CD4-positive, alpha-beta T cell treated with Interleukin-21 for 1 hour (primary cell): Measurements from ENCODE around the gene B4GALNT2.
"Not testable (repeated sequence)": the region's sequence is repeated elsewhere in the genome, so short reads cannot be mapped to it uniquely, and the experiment has no call there.

Experiments
- DNase-seq: peaks from one replicate; pipeline ENCODE4 v3.0.0-alpha.2; 2020

B4GALNT2 gene

DNA sequence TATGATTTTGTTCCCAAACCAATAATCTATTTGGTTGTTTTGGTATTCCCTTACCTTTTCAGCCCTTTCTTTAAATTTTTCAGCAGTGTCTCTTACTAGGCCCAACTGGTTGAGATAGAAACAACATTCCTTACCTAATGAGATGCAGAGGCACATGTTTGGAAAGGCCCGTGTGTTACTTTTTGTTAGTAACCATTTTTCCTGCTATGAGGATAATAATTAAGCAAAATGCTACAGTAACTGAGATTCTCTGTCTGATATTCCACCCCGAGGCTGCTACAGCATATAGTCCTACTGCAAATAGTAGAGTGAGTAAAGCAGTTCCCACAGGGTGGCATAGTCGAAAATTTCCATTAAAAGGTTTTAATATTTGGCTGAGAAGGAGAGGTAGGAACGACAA lies 10.0 kb upstream of the B4GALNT2 start:
- DNase-seq = no peak

DNA sequence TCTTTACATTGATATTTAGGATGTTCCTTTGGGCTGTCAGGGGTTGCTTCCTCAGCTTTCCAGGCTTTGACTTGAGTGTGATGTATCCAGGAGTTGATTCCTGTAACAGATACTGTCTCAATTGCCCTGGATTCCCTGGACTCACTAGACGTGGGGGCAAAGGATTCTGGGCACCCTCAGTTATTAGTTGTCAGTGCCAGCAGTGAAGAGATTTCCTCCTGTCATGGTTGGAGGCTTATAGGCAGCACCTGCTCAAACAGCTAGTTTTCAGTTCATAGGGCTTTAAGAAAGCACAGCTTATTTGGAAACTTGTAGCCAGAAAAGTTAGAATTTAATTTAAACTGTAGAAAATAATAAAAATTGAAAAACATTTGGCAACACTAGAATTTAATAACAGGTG lies 9.5 kb upstream of the B4GALNT2 start:
- DNase-seq = no peak

DNA sequence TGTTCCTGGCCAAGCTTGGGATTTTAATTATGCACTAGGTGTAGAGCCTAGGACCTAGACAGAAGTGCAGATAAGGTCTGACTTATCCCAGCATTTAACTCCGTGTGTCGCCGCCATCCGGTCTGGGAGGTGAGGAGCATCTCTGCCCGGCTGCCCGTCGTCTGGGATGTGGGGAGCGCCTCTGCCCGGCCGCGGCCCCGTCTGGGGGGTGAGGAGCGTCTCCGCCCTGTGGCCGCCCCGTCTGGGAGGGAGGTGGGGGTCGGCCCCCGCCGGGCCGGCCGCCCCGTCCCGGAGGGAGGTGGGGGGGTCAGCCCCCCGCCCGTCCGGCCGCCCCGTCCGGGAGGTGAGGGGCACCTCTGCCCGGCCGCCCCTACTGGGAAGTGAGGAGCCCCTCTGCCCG lies 7.1 kb upstream of the B4GALNT2 start:
- no peak for DNase-seq

DNA sequence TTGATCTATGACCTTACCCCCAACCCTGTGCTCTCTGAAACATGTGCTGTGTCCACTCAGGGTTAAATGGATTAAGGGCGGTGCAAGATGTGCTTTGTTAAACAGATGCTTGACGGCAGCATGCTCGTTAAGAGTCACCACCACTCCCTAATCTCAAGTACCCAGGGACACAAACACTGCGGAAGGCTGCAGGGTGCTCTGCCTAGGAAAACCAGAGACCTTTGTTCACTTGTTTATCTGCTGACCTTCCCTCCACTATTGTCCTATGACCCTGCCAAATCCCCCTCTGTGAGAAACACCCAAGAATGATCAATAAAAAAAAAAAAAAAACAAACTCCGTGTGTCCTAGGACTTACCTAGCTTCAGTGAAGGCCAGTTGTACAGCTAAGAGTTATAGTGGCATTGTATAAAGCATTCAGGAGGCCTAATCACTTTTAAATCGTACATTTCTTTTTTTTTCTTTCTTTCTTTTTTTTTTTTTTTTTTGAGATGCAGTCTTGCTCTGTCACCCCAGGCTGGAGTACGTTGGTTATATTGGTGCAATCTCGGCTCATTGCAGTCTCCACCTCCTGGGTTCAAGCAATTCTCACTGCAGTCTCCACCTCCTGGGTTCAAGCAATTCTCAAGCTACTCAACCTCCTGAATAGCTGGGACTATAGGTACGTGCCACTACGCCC lies 6.2 kb upstream of the B4GALNT2 start:
- DNase-seq = not testable (repeated sequence)

DNA sequence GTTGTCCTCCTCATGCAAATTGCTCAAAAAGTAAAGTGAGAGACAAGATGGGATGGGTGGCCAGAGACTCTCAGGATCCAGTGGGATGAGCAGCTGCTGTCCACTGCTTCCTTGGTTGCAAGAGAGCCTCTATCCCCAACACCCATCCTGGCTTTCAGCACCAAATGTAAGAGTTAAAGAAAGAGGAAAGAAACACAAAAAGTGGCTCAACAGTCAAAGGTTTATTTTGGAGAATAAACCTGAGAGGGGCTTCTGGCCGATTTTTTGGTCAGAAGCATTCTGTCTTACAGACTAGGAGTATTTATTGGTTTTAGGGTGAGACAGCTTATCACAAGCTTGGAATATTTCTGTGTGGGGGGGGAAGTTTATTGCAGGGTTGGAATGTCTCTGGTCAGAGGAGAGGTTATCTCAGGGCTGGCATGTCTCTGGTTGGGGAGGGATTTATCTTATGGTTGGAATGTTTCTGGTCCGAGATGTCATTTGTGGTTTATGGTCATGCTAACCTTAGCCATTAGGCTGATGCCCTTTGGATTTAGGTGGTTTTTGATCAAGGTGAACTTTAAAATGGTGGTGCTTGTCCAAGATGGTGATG lies 3.1 kb upstream of the B4GALNT2 start:
- DNase-seq = not testable (repeated sequence)

DNA sequence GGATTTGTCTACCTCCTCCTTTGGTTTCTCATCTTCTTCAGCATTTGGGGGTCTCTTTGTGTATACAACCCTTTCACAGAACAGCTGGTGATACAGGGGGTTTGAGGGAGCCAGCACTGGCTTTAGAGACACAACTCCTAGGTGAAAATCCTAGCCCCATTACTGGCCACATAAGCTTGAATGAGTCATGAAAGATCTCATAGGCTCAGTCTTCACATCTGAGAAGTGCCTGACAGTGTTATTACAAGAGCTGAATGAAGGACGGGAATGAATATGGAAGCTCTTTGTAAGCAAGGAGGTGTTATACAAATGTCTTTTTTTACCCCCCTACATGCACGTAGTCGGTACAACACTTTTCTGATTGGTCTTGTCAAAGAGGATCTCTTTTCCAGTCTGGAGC lies 1.7 kb upstream of the B4GALNT2 start:
- no peak for DNase-seq

DNA sequence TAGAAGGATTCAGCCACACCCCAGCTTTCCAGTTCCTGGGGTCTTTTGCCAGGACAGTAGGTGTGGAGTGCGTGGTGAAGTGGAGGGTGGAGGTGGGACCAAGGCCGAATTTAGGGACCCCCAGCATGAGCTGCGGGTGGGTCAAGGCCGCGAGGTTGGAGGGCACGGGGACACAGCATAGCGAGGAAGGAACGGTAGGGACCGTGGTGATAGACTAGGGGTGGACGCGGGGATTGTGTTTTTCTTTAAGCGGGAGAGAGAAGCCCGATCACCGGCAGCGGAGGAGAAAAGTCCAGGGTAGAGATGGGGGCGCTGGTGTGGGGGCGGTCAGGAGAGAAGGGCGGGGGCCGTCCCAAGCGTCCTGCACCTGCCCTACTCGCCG lies 261 bp upstream of the B4GALNT2 start:
- no peak for DNase-seq

DNA sequence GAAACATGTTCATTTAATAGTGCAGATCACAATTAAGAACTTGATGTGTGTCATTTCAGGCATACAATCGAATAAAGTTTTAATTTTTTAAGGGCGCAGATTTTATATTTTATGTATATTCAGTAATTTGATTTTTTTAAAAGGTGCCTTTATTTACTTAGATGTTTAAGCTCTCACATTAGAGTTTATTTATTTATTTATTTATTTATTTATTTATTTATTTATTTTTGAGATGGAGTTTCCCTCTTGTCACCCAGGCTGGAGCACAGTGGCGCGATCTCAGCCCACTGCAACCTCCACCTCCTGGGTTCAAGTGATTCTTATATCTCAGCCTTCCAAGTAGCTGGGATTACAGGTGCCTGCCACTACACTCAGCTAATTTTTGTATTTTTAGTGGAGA lies 3.8 kb downstream of the B4GALNT2 start:
- no peak for DNase-seq

DNA sequence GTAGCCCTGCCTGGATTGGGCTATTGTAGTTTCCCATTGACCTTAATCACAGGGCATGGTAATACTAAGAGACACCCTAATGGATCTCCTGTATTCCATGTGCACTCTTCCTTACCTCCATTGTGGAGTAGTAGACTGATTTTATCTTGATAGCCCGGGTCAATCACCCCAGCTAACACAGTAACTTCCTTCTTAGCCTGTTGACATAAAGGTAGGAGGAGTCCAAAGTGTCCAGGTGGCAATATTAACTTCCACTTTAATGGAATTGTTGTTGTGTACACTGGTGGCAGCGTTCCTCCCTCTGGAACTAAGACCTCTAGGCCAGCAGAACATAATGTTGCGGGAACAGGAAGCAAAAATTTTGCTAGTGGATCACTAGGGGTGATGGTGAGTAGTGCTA lies 13.1 kb downstream of the B4GALNT2 start:
- DNase-seq = not testable (repeated sequence)

DNA sequence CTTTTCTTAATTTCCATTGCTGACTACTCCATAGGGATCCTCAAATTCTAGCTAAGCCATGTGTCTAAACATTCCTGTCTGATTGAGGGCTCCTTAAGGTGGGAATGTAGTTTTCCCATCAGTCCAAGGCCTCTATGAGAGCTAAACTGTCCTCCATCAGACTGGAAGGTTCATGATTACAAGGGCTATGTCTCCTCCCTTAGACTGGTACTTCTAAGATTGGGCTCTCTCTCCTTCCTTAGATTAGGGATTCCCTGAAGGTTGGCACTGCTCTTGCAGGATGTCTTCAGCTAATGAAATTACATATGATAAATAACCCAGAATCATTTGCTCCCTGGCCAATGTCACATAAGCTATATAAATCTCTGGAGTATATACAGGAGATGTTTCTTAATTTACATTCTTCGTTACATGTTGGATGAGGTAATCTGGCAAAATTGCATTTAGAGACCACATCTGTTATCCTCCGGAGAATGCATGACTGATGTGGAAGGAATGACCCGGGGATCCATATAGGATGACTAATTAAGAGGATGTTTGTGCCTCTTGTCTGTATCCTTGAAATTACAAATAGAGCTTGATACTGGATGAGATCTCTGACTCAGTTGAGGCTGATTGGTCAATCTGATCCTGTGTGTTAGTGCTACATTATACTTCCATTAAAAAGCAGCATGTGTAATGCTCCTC lies 14.2 kb downstream of the B4GALNT2 start:
- no peak for DNase-seq

DNA sequence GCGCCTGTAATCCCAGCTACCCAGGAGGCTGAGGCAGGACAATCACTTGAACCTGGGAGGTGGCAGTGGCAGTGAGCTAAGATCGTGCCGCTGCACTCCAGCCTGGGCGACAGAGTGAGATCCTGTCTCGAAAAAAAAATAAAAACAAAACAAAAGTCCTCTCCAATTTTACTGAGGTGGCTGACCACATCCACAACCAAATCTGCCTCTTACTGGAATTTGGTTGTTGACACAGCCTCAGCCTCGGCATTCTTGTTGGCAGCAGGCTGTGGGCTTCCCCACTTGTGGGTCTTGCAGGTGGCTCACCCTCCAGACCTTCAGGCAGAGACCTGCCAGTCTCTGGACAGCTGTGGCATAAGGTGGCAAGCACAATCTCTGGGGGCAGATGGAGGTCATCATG lies 15.6 kb downstream of the B4GALNT2 start:
- no peak for DNase-seq

DNA sequence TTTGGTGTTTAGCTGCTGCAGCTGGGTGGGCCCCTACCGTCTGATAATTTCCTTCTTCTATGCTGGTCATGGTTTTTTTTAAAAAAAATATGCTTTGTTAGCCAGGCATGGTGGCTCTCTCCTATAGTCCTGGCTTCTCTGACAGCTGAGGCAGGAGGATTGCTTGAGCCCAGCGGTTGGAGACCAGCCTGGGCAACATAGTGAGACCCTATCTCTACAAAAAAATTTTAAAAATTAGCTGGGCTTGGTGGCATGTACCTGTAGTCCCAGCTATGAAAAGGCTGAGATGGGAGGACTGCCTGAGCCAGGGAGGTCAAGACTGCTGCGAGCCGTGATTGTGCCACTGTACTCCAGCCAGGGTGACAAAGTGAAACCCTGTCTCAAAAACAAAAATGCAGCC lies 19.4 kb downstream of the B4GALNT2 start:
- no peak for DNase-seq

DNA sequence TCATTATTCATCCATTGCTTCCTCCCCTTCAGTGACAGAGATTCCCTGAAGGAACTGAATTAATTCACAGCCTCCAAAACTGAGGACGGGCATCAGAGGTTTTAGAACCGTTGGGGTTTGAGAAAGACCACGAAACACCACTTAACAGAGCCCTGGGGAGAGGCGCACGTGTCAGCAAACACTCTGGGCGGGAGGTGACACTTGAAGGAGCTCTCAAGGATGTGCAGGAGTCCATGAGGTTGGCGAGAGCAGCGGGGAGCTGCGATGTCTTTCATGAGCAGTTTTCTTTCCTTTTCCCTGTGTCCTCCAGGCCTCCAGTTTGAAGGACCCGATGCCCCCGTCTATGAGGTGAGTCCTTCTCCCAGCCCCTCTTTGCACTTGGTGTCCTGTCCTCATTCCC lies 23.7 kb downstream of the B4GALNT2 start:
- no peak for DNase-seq

DNA sequence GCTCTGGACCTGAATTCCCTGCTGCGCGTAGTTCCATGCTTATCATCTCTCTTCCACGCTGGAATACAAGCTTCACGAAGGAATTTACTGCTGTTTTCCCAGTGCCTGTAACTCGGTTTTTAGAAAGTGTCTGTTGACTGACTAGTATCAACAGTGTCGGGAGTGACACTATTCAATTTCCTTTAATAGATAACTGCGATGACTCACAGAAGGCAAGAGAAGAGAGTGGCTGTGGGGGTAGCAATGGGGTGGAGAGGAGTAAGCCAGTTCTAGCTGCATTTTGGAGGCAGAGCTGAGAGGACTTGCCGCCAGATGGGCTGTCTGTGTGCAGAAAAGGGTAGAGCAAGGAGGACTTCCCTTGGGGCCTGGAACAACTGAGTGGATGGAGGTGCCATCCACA lies 25.2 kb downstream of the B4GALNT2 start:
- no peak for DNase-seq

DNA sequence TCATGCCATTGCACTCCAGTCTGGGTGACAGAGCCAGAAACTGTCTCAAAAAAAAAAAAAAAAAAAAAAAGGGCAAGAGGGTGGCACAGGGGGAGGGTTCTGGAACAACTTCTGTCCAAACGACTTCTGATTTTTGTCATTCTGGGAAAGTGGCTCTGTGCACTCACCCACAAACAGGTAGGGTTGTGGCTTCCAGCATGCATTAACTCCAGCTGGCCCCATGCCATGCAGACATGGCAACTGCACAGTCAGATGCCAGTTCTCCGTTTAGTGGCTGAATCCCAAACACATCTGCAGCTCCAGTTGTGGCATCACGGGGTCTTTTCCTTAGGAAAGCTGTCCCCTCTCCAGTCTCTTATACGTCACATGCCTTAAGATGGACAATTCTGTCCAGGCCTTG lies 30.3 kb downstream of the B4GALNT2 start:
- no peak for DNase-seq

DNA sequence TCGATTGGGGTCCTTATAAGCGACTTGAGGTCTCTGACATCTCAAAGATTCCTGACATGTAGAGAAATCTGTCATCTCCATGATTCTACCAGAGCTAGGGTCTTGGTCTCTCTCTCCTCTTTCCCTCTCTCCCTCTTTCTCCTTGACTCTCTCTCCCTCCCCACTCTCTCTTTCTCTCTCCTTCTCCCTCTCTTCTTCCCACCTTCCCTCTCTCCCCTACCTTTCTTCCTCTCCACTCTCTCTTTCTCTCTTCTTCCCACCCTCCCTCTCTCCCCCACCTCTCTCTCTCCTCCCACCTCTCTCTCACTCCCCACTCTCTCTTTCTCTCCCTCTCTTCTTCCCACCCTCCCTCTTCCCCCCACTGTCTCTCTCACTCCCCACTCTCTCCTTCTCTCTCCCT lies 32.6 kb downstream of the B4GALNT2 start:
- DNase-seq = no peak

DNA sequence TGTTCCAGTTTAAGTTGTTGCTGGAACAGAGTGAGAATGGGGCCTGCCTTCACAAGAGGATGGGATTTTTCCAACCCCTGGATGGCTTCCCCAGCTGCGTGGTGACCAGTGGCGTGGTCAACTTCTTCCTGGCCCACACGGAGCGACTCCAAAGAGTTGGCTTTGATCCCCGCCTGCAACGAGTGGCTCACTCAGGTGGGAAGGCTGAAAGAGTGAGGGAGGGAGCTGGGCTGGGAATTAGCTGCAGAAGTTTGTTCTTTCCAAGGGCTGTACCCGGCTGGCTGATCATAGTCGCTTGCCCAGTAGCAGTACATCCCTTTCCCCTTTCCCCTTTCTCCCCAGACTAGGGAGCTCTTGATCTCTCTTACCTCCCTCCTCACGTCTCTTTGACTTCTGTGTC lies 36.1 kb downstream of the B4GALNT2 start:
- no peak for DNase-seq

DNA sequence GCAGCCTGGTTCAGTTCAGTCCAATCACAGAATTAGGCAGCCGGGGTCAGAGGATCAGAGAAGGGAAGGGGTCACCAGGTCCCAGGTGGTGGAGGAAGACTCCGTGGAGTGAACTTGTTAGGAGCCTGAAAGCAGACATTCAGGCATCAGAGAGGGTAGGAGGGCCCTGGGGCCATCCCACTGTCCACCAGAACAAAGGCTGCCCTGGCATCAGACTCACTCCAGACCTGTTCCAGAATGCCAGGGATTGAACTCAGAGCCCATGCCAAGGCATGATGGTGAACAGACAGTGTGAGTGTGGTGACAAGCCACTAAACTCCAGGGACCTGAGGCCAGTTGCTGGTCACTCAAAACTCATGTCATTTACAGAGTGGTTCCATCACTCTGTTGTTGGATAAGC lies 37.6 kb downstream of the B4GALNT2 start:
- DNase-seq = no peak

DNA sequence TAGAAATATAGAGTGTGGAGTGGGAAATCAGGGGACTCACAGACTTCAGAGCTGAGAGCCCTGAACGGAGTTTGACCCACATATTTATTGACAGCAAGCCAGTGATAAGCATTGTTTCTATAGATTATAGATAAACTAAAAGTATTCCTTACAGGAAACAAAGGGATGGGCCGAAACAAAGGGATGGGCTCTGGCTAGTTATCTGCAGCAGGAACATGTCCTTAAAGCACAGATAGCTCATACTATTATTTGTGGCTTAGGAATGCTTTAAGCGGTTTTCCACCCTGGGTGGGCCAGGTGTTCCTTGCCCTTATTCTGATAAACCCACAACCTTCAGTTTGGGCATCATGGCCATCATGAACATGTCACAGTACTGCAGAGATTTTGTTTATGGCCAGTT lies 38.1 kb downstream of the B4GALNT2 start:
- not testable (repeated sequence) for DNase-seq

DNA sequence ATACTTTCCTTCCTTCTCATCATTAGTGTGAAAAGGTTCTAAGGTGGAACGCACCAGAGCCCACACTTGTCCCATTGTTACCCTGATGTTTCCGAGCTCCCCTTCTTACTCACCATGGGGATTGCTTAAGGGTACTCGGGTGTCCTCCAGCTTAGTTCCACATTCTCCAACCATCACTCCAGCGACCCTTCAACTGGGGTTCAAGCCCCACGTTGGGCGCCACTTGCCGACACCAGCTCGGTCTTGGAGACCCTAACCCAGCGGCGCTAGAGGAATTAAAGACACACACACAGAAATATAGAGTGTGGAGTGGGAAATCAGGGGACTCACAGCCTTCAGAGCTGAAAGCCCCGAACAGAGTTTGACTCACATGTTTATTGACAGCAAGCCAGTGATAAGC lies 43.4 kb downstream of the B4GALNT2 start:
- not testable (repeated sequence) for DNase-seq

DNA sequence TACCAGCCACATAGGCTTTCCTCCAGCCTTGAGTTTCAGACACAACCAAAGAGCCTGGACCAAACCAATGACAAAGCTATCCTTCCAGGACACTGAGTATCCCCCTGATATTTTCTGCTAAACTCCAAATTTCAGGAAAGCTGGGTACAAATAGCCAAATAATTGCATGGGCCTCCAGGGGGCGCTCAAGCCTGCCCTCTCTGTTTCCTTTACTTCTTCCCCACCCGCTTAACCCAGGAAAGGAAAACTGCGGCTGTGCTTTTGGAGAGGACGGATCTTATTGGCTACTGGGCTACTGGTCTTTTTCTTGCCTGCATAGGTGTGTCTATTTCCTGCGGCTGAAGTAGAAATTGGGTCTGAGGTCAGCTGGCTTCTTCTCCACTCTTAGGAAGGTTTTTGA lies 47.7 kb downstream of the B4GALNT2 start:
- DNase-seq = peak; percentile 67

DNA sequence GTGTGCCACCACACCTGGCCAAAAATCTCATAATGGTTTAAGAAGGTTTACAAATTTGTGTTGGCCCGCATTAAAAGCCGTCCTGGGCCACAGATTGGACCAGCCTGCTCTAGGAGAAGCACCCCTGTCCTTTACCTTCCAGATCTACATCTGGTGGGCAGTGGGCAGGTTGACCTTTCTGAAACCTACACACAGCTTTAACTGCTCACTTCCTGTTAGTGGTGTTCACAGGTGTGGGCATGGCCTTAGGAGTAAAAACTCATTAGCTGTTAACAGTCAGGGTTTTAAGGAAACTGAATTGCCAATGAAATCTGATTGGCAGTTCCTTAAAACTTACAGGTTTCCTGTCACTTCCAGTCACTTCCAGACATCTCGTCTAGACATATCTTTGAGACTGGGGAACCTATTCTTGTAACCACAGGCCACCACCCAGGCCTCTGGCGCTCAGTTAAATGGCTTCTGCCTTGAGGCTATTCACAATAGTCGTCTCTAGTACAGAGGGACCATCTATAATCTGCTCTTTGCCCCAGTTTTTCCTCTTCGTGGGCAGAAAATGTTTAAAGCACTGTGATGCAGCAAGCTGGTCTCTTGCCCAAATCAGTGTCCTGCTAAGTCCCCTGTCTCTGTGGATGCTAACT lies 48.5 kb downstream of the B4GALNT2 start:
- DNase-seq = no peak

DNA sequence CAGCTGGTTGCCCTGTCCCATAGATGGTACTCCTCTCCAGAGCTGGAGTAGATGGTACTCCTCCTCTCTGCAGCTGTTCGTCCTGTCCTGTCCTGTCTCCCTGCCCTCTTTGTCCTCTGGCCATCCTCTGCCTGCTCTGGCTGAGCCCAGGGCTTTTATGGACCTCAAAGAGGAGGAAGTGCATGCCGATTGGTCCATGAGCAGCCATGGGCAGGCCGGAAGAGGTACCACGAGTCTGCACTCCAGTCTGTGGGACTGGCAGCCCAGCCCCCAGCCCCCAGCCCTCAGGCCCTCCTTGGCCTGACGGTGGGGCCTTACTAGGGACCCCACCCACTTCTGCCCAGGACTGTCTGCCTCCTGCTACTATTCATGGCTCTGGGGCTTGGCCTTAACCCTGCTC lies 50.8 kb downstream of the B4GALNT2 start:
- DNase-seq = no peak

DNA sequence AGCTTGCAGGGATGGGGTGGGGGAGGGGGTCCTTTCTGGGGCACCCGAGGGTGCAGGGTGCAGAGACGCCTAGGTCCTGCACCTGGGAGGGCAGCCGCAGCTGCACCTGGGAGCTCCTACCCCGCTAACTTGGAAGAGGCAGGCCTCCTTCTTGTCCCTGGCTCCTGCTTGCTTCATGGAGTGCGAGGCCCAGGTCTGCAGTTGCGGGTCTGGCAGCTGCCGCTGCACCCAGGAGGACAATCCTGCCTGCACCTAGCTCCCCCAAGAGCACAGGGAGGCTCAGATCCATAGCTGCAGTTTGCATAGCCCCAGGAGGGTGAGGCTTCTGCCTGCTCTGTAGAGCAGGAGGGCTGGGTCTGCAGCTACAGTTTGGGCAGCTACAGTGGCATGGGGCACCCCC lies 51.2 kb downstream of the B4GALNT2 start:
- no peak for DNase-seq
